Muscle layer of colon (tissue), 2 donors: Measurements from ENCODE around the gene CAPZA1.

Source experiments
- H3K27ac ChIP-seq: one replicate; pipeline ENCODE4 v1.7.0; 2013; ENCODE audit warnings: low read depth, mild to moderate bottlenecking, low read length, moderate library complexity
- H3K27me3 ChIP-seq, 2 donors: one replicate each; pipeline ENCODE4 v1.7.0; 2013; ENCODE audit warnings: low read length in 2 of 2, mild to moderate bottlenecking in 2 of 2; ENCODE audit not compliant: insufficient read depth in 2 of 2, control insufficient read depth in 1 of 2
- H3K36me3 ChIP-seq: one replicate; pipeline ENCODE4 v1.7.0; 2013; ENCODE audit warnings: mild to moderate bottlenecking, low read length; ENCODE audit not compliant: insufficient read depth
- H3K4me1 ChIP-seq: one replicate; pipeline ENCODE4 v1.7.0; 2013; ENCODE audit warnings: mild to moderate bottlenecking, low read length; ENCODE audit not compliant: insufficient read depth
- H3K4me3 ChIP-seq, 2 donors: one replicate each; pipeline ENCODE4 v1.7.0; 2013; ENCODE audit warnings: low read length in 2 of 2, low read depth in 1 of 2, mild to moderate bottlenecking in 1 of 2, moderate library complexity in 1 of 2
- H3K9ac ChIP-seq: one replicate; pipeline ENCODE4 v1.7.0; 2013; ENCODE audit warnings: low read length
- H3K9me3 ChIP-seq: one replicate; pipeline ENCODE4 v1.7.0; 2013; ENCODE audit warnings: mild to moderate bottlenecking, low read length
- donor health status: abdominal sarcoma.
- donor health status: Adenocarcinoma of cecum.

Gene CAPZA1

GRCh38 chr1:112686835-112687234, 67.2 kb downstream of the CAPZA1 start:
- Histone ChIP-seq H3K27ac (no peak overlapping the region), H3K9ac (no peak overlapping the region), H3K4me3 (no peak overlapping the region), H3K9me3 (no peaks in the 10 kb centered on the region), H3K36me3 (peaks cover 20% of the 10 kb centered on the region), H3K4me1 (no peaks in the 10 kb centered on the region), H3K27me3 (no peaks in the 10 kb centered on the region)

GRCh38 chr1:112687361-112687760, 67.7 kb downstream of the CAPZA1 start:
- H3K4me1 ChIP-seq, result no peaks in the 10 kb centered on the region
- H3K36me3 ChIP-seq, result peaks cover 25% of the 10 kb centered on the region
- no peak overlapping the region for H3K27ac ChIP-seq
- H3K9ac ChIP-seq, result no peak overlapping the region
- H3K9me3 ChIP-seq, result no peaks in the 10 kb centered on the region
- H3K4me3 ChIP-seq, result no peak overlapping the region
- H3K27me3 ChIP-seq, result no peaks in the 10 kb centered on the region

- Histone ChIP-seq H3K9ac (no peak overlapping the region), H3K36me3 (peaks cover 31% of the 10 kb centered on the region), H3K9me3 (no peaks in the 10 kb centered on the region), H3K27me3 (no peaks in the 10 kb centered on the region), H3K27ac (no peak overlapping the region), H3K4me1 (no peaks in the 10 kb centered on the region), H3K4me3 (no peak overlapping the region)
Measured at GRCh38 chr1:112687785-112688496, 68.3 kb downstream of the CAPZA1 start.

GRCh38 chr1:112688781-112689193, 69.2 kb downstream of the CAPZA1 start:
- H3K27me3 ChIP-seq, result no peaks in the 10 kb centered on the region
- H3K4me1 ChIP-seq, result no peaks in the 10 kb centered on the region
- H3K27ac ChIP-seq, result no peak overlapping the region
- H3K4me3 ChIP-seq, result no peak overlapping the region
- H3K36me3 ChIP-seq, result peaks cover 36% of the 10 kb centered on the region
- H3K9me3 ChIP-seq, result no peaks in the 10 kb centered on the region
- H3K9ac ChIP-seq, result no peak overlapping the region

GRCh38 chr1:112689196-112689841, 69.7 kb downstream of the CAPZA1 start:
- Histone ChIP-seq H3K27ac (no peak overlapping the region), H3K4me1 (no peaks in the 10 kb centered on the region), H3K4me3 (no peak overlapping the region), H3K36me3 (peaks cover 42% of the 10 kb centered on the region), H3K9me3 (no peaks in the 10 kb centered on the region), H3K27me3 (no peaks in the 10 kb centered on the region), H3K9ac (no peak overlapping the region)

- no peaks in the 10 kb centered on the region for H3K9me3 ChIP-seq
- H3K36me3 ChIP-seq, result peaks cover 47% of the 10 kb centered on the region
- no peak overlapping the region for H3K9ac ChIP-seq
- H3K27ac ChIP-seq, result no peak overlapping the region
- H3K4me3 ChIP-seq, result no peak overlapping the region
- H3K27me3 ChIP-seq, result no peaks in the 10 kb centered on the region
- no peaks in the 10 kb centered on the region for H3K4me1 ChIP-seq
Measured at GRCh38 chr1:112689842-112690237, 70.2 kb downstream of the CAPZA1 start.

GRCh38 chr1:112692681-112693080, 73.0 kb downstream of the CAPZA1 start:
- Histone ChIP-seq H3K4me3 (no peak overlapping the region), H3K9ac (no peak overlapping the region), H3K4me1 (no peaks in the 10 kb centered on the region), H3K27ac (no peak overlapping the region), H3K9me3 (no peaks in the 10 kb centered on the region), H3K36me3 (peaks cover 73% of the 10 kb centered on the region), H3K27me3 (no peaks in the 10 kb centered on the region)

- Histone ChIP-seq H3K36me3 (peaks cover 78% of the 10 kb centered on the region), H3K9me3 (no peaks in the 10 kb centered on the region), H3K27me3 (no peaks in the 10 kb centered on the region), H3K27ac (no peak overlapping the region), H3K4me3 (no peak overlapping the region), H3K9ac (no peak overlapping the region), H3K4me1 (no peaks in the 10 kb centered on the region)
Measured at GRCh38 chr1:112693821-112694220, 74.2 kb downstream of the CAPZA1 start.

- H3K27ac ChIP-seq, result no peak overlapping the region
- H3K36me3 ChIP-seq, result peaks cover 82% of the 10 kb centered on the region
- no peaks in the 10 kb centered on the region for H3K9me3 ChIP-seq
- H3K9ac ChIP-seq, result no peak overlapping the region
- H3K4me1 ChIP-seq, result peaks cover under 1% of the 10 kb centered on the region
- H3K27me3 ChIP-seq, result no peaks in the 10 kb centered on the region
- H3K4me3 ChIP-seq, result no peak overlapping the region
Measured at GRCh38 chr1:112694363-112694929, 74.8 kb downstream of the CAPZA1 start.

- no peaks in the 10 kb centered on the region for H3K27me3 ChIP-seq
- no peak overlapping the region for H3K4me3 ChIP-seq
- no peak overlapping the region for H3K9ac ChIP-seq
- H3K36me3 ChIP-seq, result peaks cover 78% of the 10 kb centered on the region
- H3K9me3 ChIP-seq, result no peaks in the 10 kb centered on the region
- peaks cover 9% of the 10 kb centered on the region for H3K4me1 ChIP-seq
- no peak overlapping the region for H3K27ac ChIP-seq
Measured at GRCh38 chr1:112695276-112695675, 75.6 kb downstream of the CAPZA1 start.

GRCh38 chr1:112696578-112697314, 77.1 kb downstream of the CAPZA1 start:
- peaks cover 24% of the 10 kb centered on the region for H3K4me1 ChIP-seq
- no peaks in the 10 kb centered on the region for H3K27me3 ChIP-seq
- no peaks in the 10 kb centered on the region for H3K9me3 ChIP-seq
- no peak overlapping the region for H3K4me3 ChIP-seq
- peaks cover 82% of the 10 kb centered on the region for H3K36me3 ChIP-seq
- no peak overlapping the region for H3K27ac ChIP-seq
- H3K9ac ChIP-seq, result no peak overlapping the region
